ENCODE results near the gene CLDN9.

The CLDN9 gene

DNA sequence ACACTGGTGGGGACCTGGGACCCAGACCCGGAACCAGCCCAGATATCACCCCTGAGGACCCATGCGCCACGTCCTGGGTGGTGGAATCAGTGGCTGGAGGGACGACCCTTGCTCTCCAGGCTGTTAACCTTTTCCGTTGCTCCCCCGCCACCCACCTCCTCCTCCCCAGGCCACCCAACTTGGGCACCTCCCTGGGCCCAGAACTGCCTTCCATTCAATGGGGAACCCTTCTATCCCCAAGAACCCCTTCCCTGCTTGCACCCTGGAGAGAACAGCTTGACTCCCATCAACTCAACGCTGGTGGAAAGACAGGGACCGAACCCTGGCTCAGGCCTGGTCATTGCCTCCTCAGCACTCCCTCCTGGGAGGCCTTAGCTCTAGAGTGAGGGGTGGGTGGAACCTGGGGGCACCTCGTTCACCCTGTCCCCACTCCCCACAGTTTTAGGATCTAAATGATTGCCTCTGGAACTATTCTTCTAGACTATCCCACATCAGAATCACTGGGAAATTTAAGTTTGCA is 47.1 kb downstream of the CLDN9 start:
- H3K27ac ChIP-seq: peak overlapping the region; percentile 52 to 55
- peak overlapping the region; percentile 56 to 73 for H3K4me3 ChIP-seq
- TF ChIP-seq, protein P1, sequence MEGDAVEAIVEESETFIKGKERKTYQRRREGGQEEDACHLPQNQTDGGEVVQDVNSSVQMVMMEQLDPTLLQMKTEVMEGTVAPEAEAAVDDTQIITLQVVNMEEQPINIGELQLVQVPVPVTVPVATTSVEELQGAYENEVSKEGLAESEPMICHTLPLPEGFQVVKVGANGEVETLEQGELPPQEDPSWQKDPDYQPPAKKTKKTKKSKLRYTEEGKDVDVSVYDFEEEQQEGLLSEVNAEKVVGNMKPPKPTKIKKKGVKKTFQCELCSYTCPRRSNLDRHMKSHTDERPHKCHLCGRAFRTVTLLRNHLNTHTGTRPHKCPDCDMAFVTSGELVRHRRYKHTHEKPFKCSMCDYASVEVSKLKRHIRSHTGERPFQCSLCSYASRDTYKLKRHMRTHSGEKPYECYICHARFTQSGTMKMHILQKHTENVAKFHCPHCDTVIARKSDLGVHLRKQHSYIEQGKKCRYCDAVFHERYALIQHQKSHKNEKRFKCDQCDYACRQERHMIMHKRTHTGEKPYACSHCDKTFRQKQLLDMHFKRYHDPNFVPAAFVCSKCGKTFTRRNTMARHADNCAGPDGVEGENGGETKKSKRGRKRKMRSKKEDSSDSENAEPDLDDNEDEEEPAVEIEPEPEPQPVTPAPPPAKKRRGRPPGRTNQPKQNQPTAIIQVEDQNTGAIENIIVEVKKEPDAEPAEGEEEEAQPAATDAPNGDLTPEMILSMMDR (IDR thresholded peaks at IDR 0.05): no peak
- DNase-seq: no peak
- H3K4me1 ChIP-seq: peaks cover 0 to 24% (median 20%) of the 10 kb centered on the region in 4 donors
- H3K9me3 ChIP-seq: no peaks in the 10 kb centered on the region
- H3K27me3 ChIP-seq: peaks cover 0 to 11% of the 10 kb centered on the region in 2 donors
- intact Hi-C loops (cut with DNase I; ENCODE audit: low total_unique reads): loop anchor here (5.0 kb wide), 2 partner anchors 63 to 108 kb away; no protein-coding TSS in a partner anchor
- no peaks in the 10 kb centered on the region for H3K36me3 ChIP-seq

DNA sequence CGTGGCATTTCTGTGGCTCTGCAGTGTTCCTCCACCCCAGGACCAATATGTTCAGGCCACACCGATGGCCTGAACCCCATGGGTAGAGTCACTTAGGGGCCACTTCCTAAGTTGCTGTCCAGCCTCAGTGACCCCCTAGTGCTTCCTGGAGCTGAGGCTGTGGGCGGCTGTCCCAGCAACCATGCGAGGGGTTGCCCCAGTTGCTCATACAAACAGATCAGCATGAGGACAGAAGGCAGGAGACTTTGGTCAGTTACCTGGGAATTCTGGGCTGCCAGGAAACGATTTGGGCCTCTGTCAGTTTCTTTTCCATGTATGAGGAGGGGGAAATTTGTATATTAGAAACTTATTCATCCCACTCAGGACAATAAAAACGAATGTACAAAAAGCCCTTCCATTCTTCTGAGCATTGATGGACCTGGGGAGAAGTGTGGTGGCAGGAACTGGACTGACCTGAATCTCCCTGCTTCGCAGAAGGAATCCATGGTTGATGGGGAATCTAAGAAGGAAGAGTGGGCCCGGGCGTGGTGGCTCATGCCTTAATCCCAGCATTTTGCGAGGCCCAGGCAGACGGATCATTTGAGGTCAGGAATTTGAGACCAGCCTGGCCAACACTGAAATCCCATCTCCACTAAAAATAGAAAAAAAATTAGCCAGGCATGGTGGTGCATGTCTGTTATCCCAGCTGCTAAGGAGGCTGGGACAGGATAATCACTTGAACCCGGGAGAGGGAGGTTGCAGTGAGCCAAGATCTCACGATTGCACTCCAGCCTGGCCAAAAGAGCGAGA is 47.8 kb downstream of the CLDN9 start:
- no peak overlapping the region for H3K27ac ChIP-seq
- TF ChIP-seq, protein P1 (IDR thresholded peaks at IDR 0.05): no peak
- no peak for DNase-seq
- no peaks in the 10 kb centered on the region for H3K9me3 ChIP-seq
- intact Hi-C loops (cut with DNase I; ENCODE audit: low total_unique reads): loop anchor here (5.0 kb wide), 1 partner anchor 107 kb away; no protein-coding TSS in a partner anchor
- H3K36me3 ChIP-seq: no peaks in the 10 kb centered on the region
- no peak overlapping the region for H3K4me3 ChIP-seq
- peaks cover 0 to 32% (median 25%) of the 10 kb centered on the region in 4 donors for H3K4me1 ChIP-seq
- peaks cover 0 to 11% of the 10 kb centered on the region in 2 donors for H3K27me3 ChIP-seq

DNA sequence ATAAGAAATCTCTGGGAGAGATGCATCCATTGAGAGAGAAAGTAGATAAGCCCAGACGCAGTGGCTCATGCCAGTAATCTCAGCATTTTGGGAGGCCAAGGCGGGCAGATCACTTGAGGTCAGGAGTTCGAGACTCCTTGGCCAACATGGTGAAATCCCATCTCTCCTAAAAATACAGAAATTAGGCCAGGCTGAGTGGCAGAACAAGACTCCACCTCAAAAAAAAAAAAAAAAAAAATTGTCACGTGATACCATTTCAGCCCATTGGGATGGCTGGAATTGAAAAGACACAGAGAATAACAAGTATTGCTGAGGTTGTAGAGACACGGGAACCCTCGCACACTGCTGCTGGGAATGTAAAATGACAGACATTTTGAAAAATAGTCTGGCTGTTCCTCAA is 49.8 kb downstream of the CLDN9 start:
- no peak overlapping the region for H3K4me3 ChIP-seq
- no peak for DNase-seq
- peaks cover 0 to 35% (median 27%) of the 10 kb centered on the region in 4 donors for H3K4me1 ChIP-seq
- no peaks in the 10 kb centered on the region for H3K9me3 ChIP-seq
- intact Hi-C loops (cut with DNase I; ENCODE audit: low total_unique reads): loop anchor here (5.0 kb wide), 1 partner anchor 105 kb away; no protein-coding TSS in a partner anchor
- TF ChIP-seq, protein P1 (IDR thresholded peaks at IDR 0.05): no peak
- H3K27me3 ChIP-seq: peaks cover 0 to 11% of the 10 kb centered on the region in 2 donors
- H3K36me3 ChIP-seq: no peaks in the 10 kb centered on the region
- H3K27ac ChIP-seq: no peak overlapping the region

DNA sequence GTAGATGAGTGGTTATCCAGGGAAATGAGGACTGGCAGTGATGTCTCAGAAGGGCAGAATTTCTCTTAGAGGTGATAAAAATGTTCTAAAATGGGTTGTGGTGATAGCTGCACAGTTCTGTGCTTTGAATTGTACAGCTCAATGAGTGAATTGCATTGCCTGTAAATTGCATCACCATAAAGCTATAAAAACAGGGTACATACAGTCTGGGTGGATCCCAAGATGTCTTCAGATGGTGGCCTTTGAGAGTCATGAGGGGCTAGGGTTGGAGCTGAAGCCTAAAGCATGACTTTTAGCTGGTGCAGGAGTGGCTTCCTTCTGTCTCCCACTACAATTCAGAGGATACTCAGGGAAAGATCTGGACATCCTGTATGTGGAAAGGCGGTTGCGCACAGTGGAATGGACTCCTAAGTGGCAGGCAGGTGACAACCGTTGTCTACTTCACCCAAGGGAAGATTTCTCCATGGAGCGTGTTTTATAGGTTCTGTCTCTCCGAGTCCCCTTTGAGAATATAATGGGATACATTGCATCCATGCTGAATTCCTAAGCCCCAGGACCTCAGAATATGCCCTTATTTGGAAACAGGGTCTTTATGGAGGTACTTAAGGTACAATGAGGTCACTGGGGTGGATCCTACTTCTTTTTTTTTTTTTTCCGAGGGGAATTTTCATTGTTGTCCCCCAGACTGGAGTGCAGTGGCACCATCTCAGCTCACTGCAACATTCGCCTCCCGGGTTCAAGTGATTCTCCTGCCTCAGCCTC is 51.1 kb downstream of the CLDN9 start:
- TF ChIP-seq, protein P1 (IDR thresholded peaks at IDR 0.05): no peak
- H3K4me1 ChIP-seq: peaks cover 0 to 24% (median 19%) of the 10 kb centered on the region in 4 donors
- H3K27me3 ChIP-seq: peaks cover 0 to 3% of the 10 kb centered on the region in 2 donors
- no peak for DNase-seq
- H3K27ac ChIP-seq: no peak overlapping the region
- intact Hi-C loops (cut with DNase I; ENCODE audit: low total_unique reads): loop anchor here (5.0 kb wide), 1 partner anchor 103 kb away; no protein-coding TSS in a partner anchor
- H3K36me3 ChIP-seq: no peaks in the 10 kb centered on the region
- no peak overlapping the region for H3K4me3 ChIP-seq
- no peaks in the 10 kb centered on the region for H3K9me3 ChIP-seq
